Astrocyte (in vitro differentiated cells and primary cell): Measurements from ENCODE around the gene OTX2. TPM values are rescaled to one million over a fixed set of nuclear protein-coding genes. Genes with fewer than 3 reads are reported as not detected.

Experiments used
- DNase-seq: peaks from one replicate; pipeline ENCODE4 v3.0.0-alpha.2; 2010; ENCODE audit warnings: low read depth
- FAIRE-seq: peaks from 2 replicates; lab custom pipeline; 2011; peaks lifted over from hg19 to GRCh38; lab: Jason Lieb, UNC
- H2AFZ ChIP-seq: 2 replicates; pipeline ENCODE4 v1.6.0; 2012; ENCODE audit warnings: low read depth, low read length, inconsistent platforms
- H3K27ac ChIP-seq: 2 replicates; pipeline ENCODE4 v1.5.1; 2011; ENCODE audit warnings: low read depth, low read length, inconsistent platforms
- H3K27me3 ChIP-seq: 2 replicates; pipeline ENCODE4 v1.6.0; 2011; ENCODE audit warnings: low read length, inconsistent platforms; ENCODE audit not compliant: insufficient read depth
- H3K36me3 ChIP-seq: 2 replicates; pipeline ENCODE4 v1.5.1; 2011; ENCODE audit warnings: low read length, inconsistent platforms; ENCODE audit not compliant: insufficient read depth
- H3K4me1 ChIP-seq: 2 replicates; pipeline ENCODE4 v1.5.1; 2011; ENCODE audit warnings: low read length, inconsistent platforms; ENCODE audit not compliant: insufficient read depth
- H3K4me2 ChIP-seq: 2 replicates; pipeline ENCODE4 v1.6.0; 2012; ENCODE audit warnings: low read length, inconsistent platforms
- H3K4me3 ChIP-seq: 2 replicates; pipeline ENCODE4 v1.5.1; 2011; ENCODE audit warnings: low read depth, mild to moderate bottlenecking, low read length, inconsistent platforms; ENCODE audit not compliant: insufficient read depth
- H3K79me2 ChIP-seq: 2 replicates; pipeline ENCODE4 v1.6.0; 2012; ENCODE audit warnings: mild to moderate bottlenecking, low read length, inconsistent platforms; ENCODE audit not compliant: insufficient read depth
- H3K9ac ChIP-seq: 2 replicates; pipeline ENCODE4 v1.6.0; 2012; ENCODE audit warnings: mild to moderate bottlenecking, low read length, inconsistent platforms
- H3K9me3 ChIP-seq: 2 replicates; pipeline ENCODE4 v1.5.1; 2012; ENCODE audit warnings: low read depth, mild to moderate bottlenecking, low read length, inconsistent platforms; ENCODE audit not compliant: insufficient read depth
- H4K20me1 ChIP-seq: 2 replicates; pipeline ENCODE4 v1.6.0; 2012; ENCODE audit warnings: low read length, inconsistent platforms; ENCODE audit not compliant: insufficient read depth
- H3K27ac Mint-ChIP-seq: one replicate; pipeline ENCODE4 v1.8.0; 2021; ENCODE audit warnings: mild to moderate bottlenecking, mixed read lengths; ENCODE audit not compliant: unreplicated experiment
- H3K27me3 Mint-ChIP-seq: one replicate; pipeline ENCODE4 v1.8.0; 2021; ENCODE audit warnings: low read depth, mixed read lengths; ENCODE audit not compliant: unreplicated experiment
- H3K36me3 Mint-ChIP-seq: one replicate; pipeline ENCODE4 v1.8.0; 2021; ENCODE audit warnings: low read depth, mixed read lengths; ENCODE audit not compliant: unreplicated experiment
- H3K4me1 Mint-ChIP-seq: one replicate; pipeline ENCODE4 v1.8.0; 2021; ENCODE audit warnings: low read depth, mixed read lengths; ENCODE audit not compliant: unreplicated experiment
- H3K4me3 Mint-ChIP-seq: one replicate; pipeline ENCODE4 v1.8.0; 2021; ENCODE audit warnings: mild to moderate bottlenecking, moderate library complexity, mixed read lengths; ENCODE audit not compliant: unreplicated experiment
- H3K9me3 Mint-ChIP-seq: one replicate; pipeline ENCODE4 v1.8.0; 2021; ENCODE audit warnings: mild to moderate bottlenecking, mixed read lengths; ENCODE audit not compliant: unreplicated experiment
- EZH2 ChIP-seq: IDR thresholded peaks from 2 replicates; pipeline ENCODE4 v1.6.1; 2012; ENCODE audit warnings: mild to moderate bottlenecking, low read length, inconsistent platforms; ENCODE audit not compliant: insufficient read depth
- total RNA-seq: library from RNA; stranded (reverse); gene quantifications from 2 replicates; pipeline ENCODE4 v1.2.1, GENCODE V29; 2021
- TF ChIP-seq, protein P1 (sequence below): IDR thresholded peaks from 2 replicates; pipeline ENCODE4 v1.5.1; 2011; ENCODE audit warnings: low read depth, mild to moderate bottlenecking, inconsistent platforms, low read length, moderate library complexity; ENCODE audit not compliant: insufficient read depth

Gene OTX2
- total RNA-seq, 1 donor from 2014 or later: 8.2 TPM

DNA sequence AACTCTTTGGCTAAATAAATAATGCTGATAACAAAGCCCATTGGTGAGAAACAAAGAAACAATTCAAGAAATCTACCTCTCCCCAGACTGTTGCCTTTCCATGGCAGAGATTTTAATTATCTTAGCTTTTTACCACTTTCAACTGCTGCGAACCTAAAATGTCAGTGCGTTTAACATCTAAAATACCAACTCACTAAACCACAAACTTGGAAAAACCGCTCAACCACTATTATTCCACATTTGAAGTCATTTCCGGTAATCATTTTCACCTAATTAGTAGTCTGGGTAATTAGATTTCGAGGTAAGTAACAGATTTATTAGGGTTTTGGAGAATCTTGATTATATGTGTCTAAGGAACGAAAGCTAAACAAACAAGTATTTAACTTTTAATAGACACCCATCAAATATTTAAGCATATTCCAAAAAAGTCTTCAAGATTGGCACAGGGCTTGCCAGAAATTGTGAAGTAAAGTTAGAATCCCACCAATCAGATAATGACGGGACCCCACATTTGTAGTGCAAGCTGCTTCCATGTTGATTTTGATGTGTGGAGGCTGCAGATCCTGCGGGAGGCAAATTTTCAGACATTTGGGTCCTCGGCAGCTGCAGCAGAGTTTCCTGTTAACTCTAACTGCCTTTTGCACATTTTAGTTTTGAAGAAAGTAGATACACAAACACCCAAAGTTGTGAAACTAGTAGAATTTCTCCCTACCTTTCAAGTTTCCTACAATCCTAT, 4.1 kb downstream of the OTX2 start:
- H3K9me3 Mint-ChIP-seq: peaks cover 31% of the 10 kb centered on the region
- Histone ChIP-seq H3K4me2 (peak overlapping the region; percentile 78), H3K27me3 (peaks cover 87% of the 10 kb centered on the region), H3K9ac (peak overlapping the region; percentile 12), H2AFZ (no peak overlapping the region), H3K4me1 (no peaks in the 10 kb centered on the region), H3K9me3 (peaks cover 2% of the 10 kb centered on the region), H3K27ac (no peak overlapping the region), H3K36me3 (no peaks in the 10 kb centered on the region), H4K20me1 (no peaks in the 10 kb centered on the region), H3K4me3 (no peak overlapping the region), H3K79me2 (peaks cover 15% of the 10 kb centered on the region)
- H3K4me3 Mint-ChIP-seq: no peak overlapping the region
- no peak for TF ChIP-seq EZH2
- TF ChIP-seq, protein P1, sequence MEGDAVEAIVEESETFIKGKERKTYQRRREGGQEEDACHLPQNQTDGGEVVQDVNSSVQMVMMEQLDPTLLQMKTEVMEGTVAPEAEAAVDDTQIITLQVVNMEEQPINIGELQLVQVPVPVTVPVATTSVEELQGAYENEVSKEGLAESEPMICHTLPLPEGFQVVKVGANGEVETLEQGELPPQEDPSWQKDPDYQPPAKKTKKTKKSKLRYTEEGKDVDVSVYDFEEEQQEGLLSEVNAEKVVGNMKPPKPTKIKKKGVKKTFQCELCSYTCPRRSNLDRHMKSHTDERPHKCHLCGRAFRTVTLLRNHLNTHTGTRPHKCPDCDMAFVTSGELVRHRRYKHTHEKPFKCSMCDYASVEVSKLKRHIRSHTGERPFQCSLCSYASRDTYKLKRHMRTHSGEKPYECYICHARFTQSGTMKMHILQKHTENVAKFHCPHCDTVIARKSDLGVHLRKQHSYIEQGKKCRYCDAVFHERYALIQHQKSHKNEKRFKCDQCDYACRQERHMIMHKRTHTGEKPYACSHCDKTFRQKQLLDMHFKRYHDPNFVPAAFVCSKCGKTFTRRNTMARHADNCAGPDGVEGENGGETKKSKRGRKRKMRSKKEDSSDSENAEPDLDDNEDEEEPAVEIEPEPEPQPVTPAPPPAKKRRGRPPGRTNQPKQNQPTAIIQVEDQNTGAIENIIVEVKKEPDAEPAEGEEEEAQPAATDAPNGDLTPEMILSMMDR: no peak
- FAIRE-seq: no peak
- H3K27ac Mint-ChIP-seq: no peak overlapping the region
- peaks cover 88% of the 10 kb centered on the region for H3K27me3 Mint-ChIP-seq
- no peaks in the 10 kb centered on the region for H3K4me1 Mint-ChIP-seq
- DNase-seq: no peak
- peaks cover 9% of the 10 kb centered on the region for H3K36me3 Mint-ChIP-seq

DNA sequence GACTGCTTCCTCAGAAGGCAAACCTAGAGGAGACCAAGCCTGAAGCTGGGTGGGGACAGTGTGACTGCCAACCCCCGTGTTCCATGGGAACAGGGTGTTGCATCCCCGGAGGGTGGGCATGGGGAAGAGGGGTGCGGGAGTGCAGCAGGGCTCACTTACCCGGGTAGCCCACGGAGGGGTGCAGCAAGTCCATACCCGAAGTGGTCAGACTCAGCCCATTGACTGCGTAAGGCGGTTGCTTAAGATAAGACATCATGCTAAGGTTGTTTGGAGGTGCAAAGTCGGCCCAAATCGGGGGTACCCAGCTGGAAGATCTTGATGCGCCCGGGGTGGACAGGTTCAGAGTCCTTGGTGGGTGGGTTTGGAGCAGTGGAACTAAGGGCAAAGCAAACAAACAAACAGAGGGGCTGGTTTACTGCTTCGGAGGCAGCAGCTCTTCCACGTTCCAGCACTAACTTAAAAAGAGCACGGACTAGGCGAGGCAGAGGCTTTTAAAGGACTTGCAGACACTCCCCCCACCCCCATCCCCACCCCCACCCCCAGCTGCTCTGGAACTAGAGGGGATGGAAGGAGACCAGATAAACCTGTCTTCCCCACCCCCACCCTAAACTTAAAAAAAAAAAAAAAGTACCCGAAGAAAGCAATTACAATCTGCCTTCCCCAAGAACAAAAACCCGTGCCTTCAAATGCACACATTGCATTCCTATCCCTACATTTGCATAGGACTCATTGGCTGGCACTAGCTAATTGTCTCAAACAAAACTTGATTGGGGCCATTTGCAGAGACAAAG, 4.9 kb downstream of the OTX2 start:
- H3K4me3 Mint-ChIP-seq: no peak overlapping the region
- H3K27ac Mint-ChIP-seq: no peak overlapping the region
- Histone ChIP-seq H3K27ac (no peak overlapping the region), H3K9me3 (peaks cover 2% of the 10 kb centered on the region), H3K4me3 (no peak overlapping the region), H3K36me3 (no peaks in the 10 kb centered on the region), H2AFZ (no peak overlapping the region), H3K9ac (no peak overlapping the region), H4K20me1 (no peaks in the 10 kb centered on the region), H3K79me2 (peaks cover 15% of the 10 kb centered on the region), H3K4me1 (no peaks in the 10 kb centered on the region), H3K4me2 (peak overlapping the region; percentile 78), H3K27me3 (peaks cover 86% of the 10 kb centered on the region)
- FAIRE-seq: no peak
- H3K36me3 Mint-ChIP-seq: peaks cover 9% of the 10 kb centered on the region
- no peak for DNase-seq
- H3K4me1 Mint-ChIP-seq: no peaks in the 10 kb centered on the region
- peaks cover 86% of the 10 kb centered on the region for H3K27me3 Mint-ChIP-seq
- TF ChIP-seq, protein P1: no peak
- no peak for TF ChIP-seq EZH2
- peaks cover 31% of the 10 kb centered on the region for H3K9me3 Mint-ChIP-seq
